Globus pallidus (tissue), 1 donor: ENCODE measurements around the gene ERC1.
"Not testable (repeated sequence)": the region's sequence is repeated elsewhere in the genome, so short reads cannot be mapped to it uniquely, and the experiment has no call there.

Source experiments
- DNase-seq: peaks from one replicate; pipeline ENCODE4 v3.0.0-alpha.2; 2015; ENCODE audit warnings: low spot score

ERC1 gene

GRCh38 chr12:1030779-1031178, 39.8 kb downstream of the ERC1 start:
- DNase-seq, result no peak

GRCh38 chr12:1034243-1034642, 43.2 kb downstream of the ERC1 start:
- no peak for DNase-seq

- DNase-seq, result no peak
Observed at GRCh38 chr12:1034751-1035457, 43.9 kb downstream of the ERC1 start.

GRCh38 chr12:1041478-1041877, 50.5 kb downstream of the ERC1 start:
- DNase-seq, result no peak

- no peak for DNase-seq
Observed at GRCh38 chr12:1044199-1044598, 53.2 kb downstream of the ERC1 start.

GRCh38 chr12:1044696-1045095, 53.7 kb downstream of the ERC1 start:
- DNase-seq, result no peak

- DNase-seq, result no peak
Observed at GRCh38 chr12:1046727-1047126, 55.7 kb downstream of the ERC1 start.

- DNase-seq, result peak; percentile 16
Observed at GRCh38 chr12:1047898-1048660, 57.1 kb downstream of the ERC1 start.

- DNase-seq, result no peak
Observed at GRCh38 chr12:1050059-1050707, 59.2 kb downstream of the ERC1 start.

GRCh38 chr12:1051672-1052071, 60.6 kb downstream of the ERC1 start:
- not testable (repeated sequence) for DNase-seq

GRCh38 chr12:1053690-1054089, 62.7 kb downstream of the ERC1 start:
- DNase-seq, result no peak

GRCh38 chr12:1054117-1054870, 63.3 kb downstream of the ERC1 start:
- DNase-seq, result peak; percentile 56

- no peak for DNase-seq
Observed at GRCh38 chr12:1056390-1056789, 65.4 kb downstream of the ERC1 start.

GRCh38 chr12:1058423-1058822, 67.4 kb downstream of the ERC1 start:
- no peak for DNase-seq

- DNase-seq, result no peak
Observed at GRCh38 chr12:1059162-1059561, 68.1 kb downstream of the ERC1 start.

- no peak for DNase-seq
Observed at GRCh38 chr12:1063852-1064251, 72.8 kb downstream of the ERC1 start.

- no peak for DNase-seq
Observed at GRCh38 chr12:1064317-1064716, 73.3 kb downstream of the ERC1 start.

GRCh38 chr12:1065629-1066028, 74.6 kb downstream of the ERC1 start:
- no peak for DNase-seq

GRCh38 chr12:1069846-1070245, 78.8 kb downstream of the ERC1 start:
- DNase-seq, result no peak

- DNase-seq, result no peak
Observed at GRCh38 chr12:1071182-1071581, 80.2 kb downstream of the ERC1 start.

GRCh38 chr12:1073652-1074051, 82.6 kb downstream of the ERC1 start:
- DNase-seq, result no peak

GRCh38 chr12:1077036-1077803, 86.2 kb downstream of the ERC1 start:
- DNase-seq, result no peak
